Measurements from ENCODE around the gene LTBP2. TPM values are rescaled to one million over a fixed set of nuclear protein-coding genes. Genes with fewer than 3 reads are reported as not detected.

LTBP2 gene
- total RNA-seq, 4 donors from 2014 or later: 19.8 to 51.9 (median 28.8) TPM

- intact Hi-C loops (cut with DNase I; ENCODE audit: low total_unique reads): no loop called here
These were observed 25.1 kb upstream of the LTBP2 start for GRCh38 chr14:74637178-74637550.

GRCh38 chr14:74636424-74637177 is 24.6 kb upstream of the LTBP2 start:
- H3K4me3 ChIP-seq: no peak overlapping the region
- H3K36me3 ChIP-seq: no peaks in the 10 kb centered on the region
- no peak for DNase-seq
- no peaks in the 10 kb centered on the region for H3K27me3 ChIP-seq
- ATAC-seq: no peak
- H3K9me3 ChIP-seq: no peaks in the 10 kb centered on the region
- H3K4me1 ChIP-seq: peaks cover 2 to 3% of the 10 kb centered on the region in 2 donors
- intact Hi-C loops (cut with DNase I; ENCODE audit: low total_unique reads): no loop called here
- no peak overlapping the region for H3K27ac ChIP-seq
- TF ChIP-seq CTCF (IDR thresholded peaks at IDR 0.05 in 4 of 5, conservative IDR thresholded peaks at IDR 0.05 in 1 of 5) (no peak), POLR2A (IDR thresholded peaks at IDR 0.05) (no peak)
- in situ Hi-C loops (cut with MboI; ENCODE audit: low sequenced_read_pairs in 4 of 4): no loop called here

More at GRCh38 chr14:74637178-74637550, 25.1 kb upstream of the LTBP2 start:
- Histone ChIP-seq H3K36me3 (no peaks in the 10 kb centered on the region), H3K9me3 (no peaks in the 10 kb centered on the region), H3K4me3 (no peak overlapping the region), H3K27me3 (no peaks in the 10 kb centered on the region), H3K4me1 (peaks cover 8 to 9% of the 10 kb centered on the region in 2 donors), H3K27ac (no peak overlapping the region)
- in situ Hi-C loops (cut with MboI; ENCODE audit: low sequenced_read_pairs in 4 of 4): no loop called here
- ATAC-seq (no peak), DNase-seq (no peak)
- TF ChIP-seq POLR2A (IDR thresholded peaks at IDR 0.05): no peak
- TF ChIP-seq CTCF (IDR thresholded peaks at IDR 0.05 in 4 of 5, conservative IDR thresholded peaks at IDR 0.05 in 1 of 5): no peak

GRCh38 chr14:74635847-74636246 is 23.8 kb upstream of the LTBP2 start:
- no peak for ATAC-seq
- TF ChIP-seq CTCF (IDR thresholded peaks at IDR 0.05 in 4 of 5, conservative IDR thresholded peaks at IDR 0.05 in 1 of 5) (no peak), POLR2A (IDR thresholded peaks at IDR 0.05) (no peak)
- no peaks in the 10 kb centered on the region for H3K4me1 ChIP-seq

GRCh38 chr14:74634964-74635363 is 22.9 kb upstream of the LTBP2 start:
- H3K27ac ChIP-seq: peak overlapping the region in 1 of 4 donors; percentile 31
- intact Hi-C loops (cut with DNase I; ENCODE audit: low total_unique reads) (no loop called here), in situ Hi-C loops (cut with MboI; ENCODE audit: low sequenced_read_pairs in 4 of 4) (no loop called here)
- no peaks in the 10 kb centered on the region for H3K9me3 ChIP-seq
- DNase-seq (no peak), ATAC-seq (no peak)
- no peaks in the 10 kb centered on the region for H3K27me3 ChIP-seq
- TF ChIP-seq POLR2A (IDR thresholded peaks at IDR 0.05) (no peak), CTCF (IDR thresholded peaks at IDR 0.05 in 4 of 5, conservative IDR thresholded peaks at IDR 0.05 in 1 of 5) (no peak)
- H3K4me3 ChIP-seq: no peak overlapping the region
- H3K36me3 ChIP-seq: no peaks in the 10 kb centered on the region
- H3K4me1 ChIP-seq: no peaks in the 10 kb centered on the region

More at GRCh38 chr14:74635847-74636246, 23.8 kb upstream of the LTBP2 start:
- Histone ChIP-seq H3K9me3 (no peaks in the 10 kb centered on the region), H3K36me3 (no peaks in the 10 kb centered on the region), H3K27me3 (no peaks in the 10 kb centered on the region), H3K4me3 (no peak overlapping the region), H3K27ac (no peak overlapping the region)
- intact Hi-C loops (cut with DNase I; ENCODE audit: low total_unique reads): no loop called here
- DNase-seq: no peak
- in situ Hi-C loops (cut with MboI; ENCODE audit: low sequenced_read_pairs in 4 of 4): no loop called here
